Spleen (tissue), 11 donors: ENCODE data around the gene NBEA. TPM values are rescaled to one million over a fixed set of nuclear protein-coding genes. Genes with fewer than 3 reads are reported as not detected.

Experiments
- DNase-seq: peaks from one replicate; pipeline ENCODE4 v3.0.0-alpha.2; 2020
- H3K27ac ChIP-seq, 8 donors: fragments of 200-600 bp; sonication (generic) in 7 of 8; 1 replicate in 4 of 8; 2 replicates in 4 of 8; pipeline versions ENCODE4 v1.5.0 to v1.8.0; 2016 to 2021; ENCODE audit warnings: inconsistent platforms in 4 of 8, mild to moderate bottlenecking in 4 of 8, moderate library complexity in 1 of 8
- H3K27me3 ChIP-seq, 7 donors: fragments of 200-600 bp; sonication (generic) in 6 of 7; replicated peaks in 1 of 7; 1 replicate in 4 of 7; 2 replicates in 3 of 7; pipeline versions ENCODE4 v1.5.0 to v1.8.0; 2016 to 2021; ENCODE audit warnings: inconsistent platforms in 3 of 7, mild to moderate bottlenecking in 1 of 7
- H3K36me3 ChIP-seq, 6 donors: fragments of 200-600 bp; sonication (generic) in 5 of 6; 1 replicate in 4 of 6; 2 replicates in 2 of 6; pipeline versions ENCODE4 v1.5.0 to v1.8.0; 2016 to 2021; ENCODE audit warnings: inconsistent platforms in 2 of 6
- H3K4me1 ChIP-seq, 6 donors: fragments of 200-600 bp; sonication (generic) in 5 of 6; 1 replicate in 3 of 6; 2 replicates in 3 of 6; pipeline versions ENCODE4 v1.5.0 to v1.8.0; 2016 to 2021; ENCODE audit warnings: inconsistent platforms in 3 of 6
- H3K4me3 ChIP-seq, 8 donors: fragments of 200-600 bp; sonication (generic) in 7 of 8; 1 replicate in 4 of 8; 2 replicates in 4 of 8; pipeline versions ENCODE4 v1.5.0 to v1.8.0; 2016 to 2021; ENCODE audit warnings: inconsistent platforms in 4 of 8, mild to moderate bottlenecking in 4 of 8, moderate library complexity in 2 of 8
- H3K9me3 ChIP-seq, 8 donors: fragments of 200-600 bp; sonication (generic) in 7 of 8; 1 replicate in 4 of 8; 2 replicates in 4 of 8; pipeline versions ENCODE4 v1.5.0 to v1.8.0; 2016 to 2021; ENCODE audit warnings: inconsistent platforms in 4 of 8
- CTCF ChIP-seq, 11 experiments: fragments of 200-600 bp in 7 of 11; fragments of 450-650 bp in 4 of 11; sonication (generic) in 4 of 11; IDR thresholded peaks in 8 of 11; conservative IDR thresholded peaks in 3 of 11; 1 replicate in 7 of 11; 2 replicates in 4 of 11; pipeline versions ENCODE4 v1.4.0 to v1.8.0; 2016 to 2021; ENCODE audit warnings: antibody characterized with exemption in 11 of 11, inconsistent platforms in 4 of 11, mild to moderate bottlenecking in 1 of 11
- POLR2A ChIP-seq, 3 donors: fragments of 450-650 bp; IDR thresholded peaks; one replicate each; pipeline ENCODE4 v1.5.1; 2017; ENCODE audit warnings: antibody characterized with exemption in 3 of 3, mild to moderate bottlenecking in 1 of 3
- POLR2AphosphoS5 ChIP-seq, 3 donors: sonication (generic); formaldehyde crosslinking; IDR thresholded peaks; one replicate each; pipeline ENCODE4 v1.5.1; 2017; ENCODE audit warnings: antibody characterized with exemption in 3 of 3
- WGBS, 5 donors: extraction: QIAGEN DNeasy Blood & Tissue Kit in 3 of 5; methylation state at CpG; one replicate each; pipeline versions ENCODE4 v1.1.5 to v1.1.7; 2013 to 2018; 5-methylcytosine and 5-hydroxymethylcytosine counted together
- intact Hi-C: fragments of 100-400 bp; cut with DNase I; formaldehyde crosslinking; loops from one replicate; pipeline ENCODE4 v1.15.0; 2023; ENCODE audit warnings: low total_unique reads
- polyA plus RNA-seq, 3 donors: library from polyadenylated mRNA; stranded (reverse); fragments of 200-250 nt; gene quantifications; one replicate each; pipeline ENCODE4 v1.2.1, GENCODE V29; 2013
- total RNA-seq, 7 donors: library from RNA; depleted of rRNA in 3 of 7; stranded (reverse); fragments of >200 nt in 3 of 7; fragmentation: NEBNext Ultra II Directional in 4 of 7; extraction: Animal tissue kit (Norgen Biotek cat#: 25700) in 4 of 7; gene quantifications; one replicate each; pipeline versions ENCODE4 v1.1.0 to v1.2.1, GENCODE V29; 2016 to 2021
- donor health status: healthy with polysubstance abuse.
- donor health status: DM: no; HTN: no; CAD: no; lungs with moderate emphysema.
- donor health status: DM: no; HTN: no; CAD: no.
- donor health status: Bipolar disorder and iron deficiency.
- donor health status: healthy.
- donor health status: DM: no; HTN: no; CAD: no.
- donor health status: DM: yes; HTN: yes; CAD: no.

NBEA gene
- total and polyA plus RNA-seq, 10 donors, result 1.8 to 27.7 (median 12.9) TPM

GRCh38 chr13:35136585-35136984 lies 194.5 kb downstream of the NBEA start:
- Histone ChIP-seq H3K4me3 (no peak overlapping the region), H3K9me3 (no peaks in the 10 kb centered on the region), H3K27me3 (no peaks in the 10 kb centered on the region), H3K4me1 (peaks cover 0 to 9% (median 0%) of the 10 kb centered on the region in 6 donors), H3K36me3 (no peaks in the 10 kb centered on the region), H3K27ac (no peak overlapping the region)
- WGBS, 5 donors, result 52 to 70% (median 67%) methylated on average over 2 of the region's 2 CpGs
- intact Hi-C loops, result no loop called here
- no peak for DNase-seq
- no peak for TF ChIP-seq CTCF (IDR thresholded peaks at IDR 0.05 in 8 of 11, conservative IDR thresholded peaks at IDR 0.05 in 3 of 11)
- TF ChIP-seq POLR2A (IDR thresholded peaks at IDR 0.05), result no peak
- TF ChIP-seq POLR2AphosphoS5 (IDR thresholded peaks at IDR 0.05), result no peak

GRCh38 chr13:35139591-35139990 lies 197.5 kb downstream of the NBEA start:
- Histone ChIP-seq H3K4me3 (no peak overlapping the region), H3K36me3 (no peaks in the 10 kb centered on the region), H3K27me3 (no peaks in the 10 kb centered on the region), H3K27ac (no peak overlapping the region), H3K4me1 (peaks cover 0 to 18% (median 0%) of the 10 kb centered on the region in 6 donors), H3K9me3 (no peaks in the 10 kb centered on the region)
- intact Hi-C loops, result no loop called here
- WGBS, 5 donors, result 32 to 49% (median 39%) methylated on average over 4 of the region's 4 CpGs
- no peak for DNase-seq
- TF ChIP-seq POLR2AphosphoS5 (IDR thresholded peaks at IDR 0.05) (no peak), CTCF (IDR thresholded peaks at IDR 0.05 in 8 of 11, conservative IDR thresholded peaks at IDR 0.05 in 3 of 11) (no peak), POLR2A (IDR thresholded peaks at IDR 0.05) (no peak)

GRCh38 chr13:35140321-35140720 lies 198.3 kb downstream of the NBEA start:
- H3K27ac ChIP-seq, result no peak overlapping the region
- H3K9me3 ChIP-seq, result no peaks in the 10 kb centered on the region
- H3K4me1 ChIP-seq, result peaks cover 0 to 18% (median 0%) of the 10 kb centered on the region in 6 donors
- 51 to 88% (median 73%) methylated on average over 1 of the region's 1 CpG for WGBS, 5 donors
- H3K36me3 ChIP-seq, result no peaks in the 10 kb centered on the region
- no peak overlapping the region for H3K4me3 ChIP-seq
- TF ChIP-seq POLR2A (IDR thresholded peaks at IDR 0.05) (no peak), POLR2AphosphoS5 (IDR thresholded peaks at IDR 0.05) (no peak), CTCF (IDR thresholded peaks at IDR 0.05 in 8 of 11, conservative IDR thresholded peaks at IDR 0.05 in 3 of 11) (no peak)
- H3K27me3 ChIP-seq, result no peaks in the 10 kb centered on the region
- no peak for DNase-seq
- intact Hi-C loops, result loop anchor here (10.0 kb wide), 1 partner anchor 196 kb away; the partner anchor contains the start of gene NBEA

GRCh38 chr13:35140831-35141230 lies 198.8 kb downstream of the NBEA start:
- TF ChIP-seq CTCF (IDR thresholded peaks at IDR 0.05 in 8 of 11, conservative IDR thresholded peaks at IDR 0.05 in 3 of 11), result no peak
- TF ChIP-seq POLR2A (IDR thresholded peaks at IDR 0.05), result no peak
- no peak for TF ChIP-seq POLR2AphosphoS5 (IDR thresholded peaks at IDR 0.05)
- Histone ChIP-seq H3K9me3 (no peaks in the 10 kb centered on the region), H3K4me3 (no peak overlapping the region), H3K27ac (no peak overlapping the region), H3K27me3 (no peaks in the 10 kb centered on the region), H3K4me1 (peaks cover 0 to 18% (median 0%) of the 10 kb centered on the region in 6 donors), H3K36me3 (no peaks in the 10 kb centered on the region)
- intact Hi-C loops, result loop anchor here (10.0 kb wide), 1 partner anchor 196 kb away; the partner anchor contains the start of gene NBEA
- no peak for DNase-seq
